Measurements from ENCODE around the gene IL36RN. TPM values are rescaled to one million over a fixed set of nuclear protein-coding genes. Genes with fewer than 3 reads are reported as not detected.

The IL36RN gene
- polyA plus RNA-seq, 5 donors = 0.04 to 0.15 TPM; not detected in 3

GRCh38 chr2:113098532-113098931 is 39.5 kb downstream of the IL36RN start:
- no peak for DNase-seq

- no peak for DNase-seq
Measured at GRCh38 chr2:113102133-113102532, 43.1 kb downstream of the IL36RN start.

- no peak for DNase-seq
Measured at GRCh38 chr2:113103277-113103676, 44.3 kb downstream of the IL36RN start.

- no peak for DNase-seq
Measured at GRCh38 chr2:113104054-113104611, 45.1 kb downstream of the IL36RN start.

GRCh38 chr2:113105047-113105785 is 46.2 kb downstream of the IL36RN start:
- no peak for DNase-seq

- no peak for DNase-seq
Measured at GRCh38 chr2:113111121-113111520, 52.1 kb downstream of the IL36RN start.

- DNase-seq = no peak
Measured at GRCh38 chr2:113111823-113112287, 52.9 kb downstream of the IL36RN start.

GRCh38 chr2:113112441-113112840 is 53.4 kb downstream of the IL36RN start:
- no peak for DNase-seq

GRCh38 chr2:113112871-113113270 is 53.9 kb downstream of the IL36RN start:
- DNase-seq = no peak

- no peak for DNase-seq
Measured at GRCh38 chr2:113113807-113114206, 54.8 kb downstream of the IL36RN start.

Other genes with a start within 250 kb of the IL36RN start
- gene IL1B, start 222.4 kb upstream of the IL36RN start, polyA plus RNA-seq (ENCODE audit: insufficient read depth in 1 of 5, insufficient read length in 5 of 5, low replicate concordance in 1 of 5) = 1 to 10 TPM in 4 of 5 donors, under 1 TPM in 1; 0.37 to 2.9 (median 1.2) TPM
- under 1 TPM; 0.18 to 0.65 (median 0.27) TPM for gene IL37, start 148.0 kb upstream of the IL36RN start, polyA plus RNA-seq (ENCODE audit: insufficient read depth in 1 of 5, insufficient read length in 5 of 5, low replicate concordance in 1 of 5)
- under 1 TPM; 0.10 to 0.46 (median 0.42) TPM for gene IL36G, start 81.2 kb upstream of the IL36RN start, polyA plus RNA-seq (ENCODE audit: insufficient read depth in 1 of 5, insufficient read length in 5 of 5, low replicate concordance in 1 of 5)
- gene IL36A, start 53.7 kb upstream of the IL36RN start, polyA plus RNA-seq (ENCODE audit: insufficient read depth in 1 of 5, insufficient read length in 5 of 5, low replicate concordance in 1 of 5) = not detected
- not detected for gene IL36B, start 6.3 kb upstream of the IL36RN start, polyA plus RNA-seq (ENCODE audit: insufficient read depth in 1 of 5, insufficient read length in 5 of 5, low replicate concordance in 1 of 5)
- gene IL1F10, start 8.8 kb downstream of the IL36RN start, polyA plus RNA-seq (ENCODE audit: insufficient read depth in 1 of 5, insufficient read length in 5 of 5, low replicate concordance in 1 of 5) = not detected
- gene IL1RN, start 68.4 kb downstream of the IL36RN start, polyA plus RNA-seq (ENCODE audit: insufficient read depth in 1 of 5, insufficient read length in 5 of 5, low replicate concordance in 1 of 5) = 1 to 10 TPM in 3 of 5 donors, under 1 TPM in 2; 0.21 to 1.5 (median 1.2) TPM
- gene PSD4, start 114.8 kb downstream of the IL36RN start, polyA plus RNA-seq (ENCODE audit: insufficient read depth in 1 of 5, insufficient read length in 5 of 5, low replicate concordance in 1 of 5) = 10 to 100 TPM; 13.1 to 20.9 (median 19.2) TPM
- 10 to 100 TPM in 1 of 5 donors, 1 to 10 TPM in 4; 2.0 to 14.5 (median 4.4) TPM for gene PAX8, start 219.7 kb downstream of the IL36RN start, polyA plus RNA-seq (ENCODE audit: insufficient read depth in 1 of 5, insufficient read length in 5 of 5, low replicate concordance in 1 of 5)

Data from right lung (tissue), 5 donors.